Psoas muscle (tissue), 8 donors: ENCODE data around the gene GDPGP1. TPM values are rescaled to one million over a fixed set of nuclear protein-coding genes. Genes with fewer than 3 reads are reported as not detected.
A peak's percentile ranks its signal among the peaks of the same experiment; 100 is the strongest.

Experiments
- ATAC-seq, 4 donors: fragments of 200-7000 bp; cut with Tn5 transposase; one replicate each; pipeline ENCODE4 v1.9.1; 2020; ENCODE audit warnings: moderate library complexity in 3 of 4, mild to moderate bottlenecking in 2 of 4
- DNase-seq, 2 donors: peaks; one replicate each; pipeline ENCODE4 v3.0.0-alpha.2; 2020
- H3K27ac ChIP-seq: fragments of 200-600 bp; one replicate; pipeline ENCODE4 v1.8.0; 2022
- H3K27me3 ChIP-seq, 3 donors: fragments of 200-600 bp in 1 of 3; one replicate each; pipeline versions ENCODE4 v1.6.1 to v1.8.0; 2013 to 2022; ENCODE audit warnings: low read length in 2 of 3, mild to moderate bottlenecking in 2 of 3, moderate library complexity in 1 of 3; ENCODE audit not compliant: insufficient read depth in 3 of 3
- H3K36me3 ChIP-seq, 2 donors: fragments of 200-600 bp in 1 of 2; one replicate each; pipeline versions ENCODE4 v1.6.1 to v1.8.0; 2013 to 2022; ENCODE audit warnings: low read depth in 1 of 2, mild to moderate bottlenecking in 1 of 2, moderate library complexity in 1 of 2; ENCODE audit not compliant: insufficient read depth in 1 of 2
- H3K4me1 ChIP-seq: fragments of 200-600 bp; one replicate; pipeline ENCODE4 v1.8.0; 2022
- H3K4me3 ChIP-seq: fragments of 200-600 bp; one replicate; pipeline ENCODE4 v1.8.0; 2022; ENCODE audit warnings: mild to moderate bottlenecking
- H3K9me3 ChIP-seq: fragments of 200-600 bp; one replicate; pipeline ENCODE4 v1.8.0; 2022
- WGBS, 3 donors: extraction: QIAGEN DNeasy Blood & Tissue Kit; methylation state at CpG; one replicate each; pipeline versions ENCODE4 v1.1.6 to v1.1.7; 2013; 5-methylcytosine and 5-hydroxymethylcytosine counted together
- intact Hi-C, 2 donors: fragments of 100-400 bp; cut with DNase I; formaldehyde crosslinking; loops; one replicate each; pipeline versions ENCODE4 v1.11.0 to v1.14.2; 2022
- polyA plus RNA-seq, 3 donors: library from polyadenylated mRNA; stranded (reverse); fragments of 200-250 nt; gene quantifications; one replicate each; pipeline ENCODE4 v1.2.3, GENCODE V29; 2013
- total RNA-seq, 4 donors: library from RNA; stranded (reverse); fragmentation: NEBNext Ultra II Directional in 2 of 4; extraction: Animal tissue kit (Norgen Biotek cat#: 25700) in 2 of 4; gene quantifications; one replicate each; pipeline versions ENCODE4 v1.2.1 to v1.2.4, GENCODE V29; 2021 to 2023
- TF ChIP-seq, protein P1 (sequence below): fragments of 200-600 bp; IDR thresholded peaks from one replicate; pipeline ENCODE4 v1.8.0; 2022; ENCODE audit warnings: antibody characterized with exemption
- donor health status: healthy with polysubstance abuse.
- donor health status: DM: no; HTN: no; CAD: no; lungs with moderate emphysema.
- donor health status: Bipolar disorder and iron deficiency.
- donor health status: healthy.
- donor health status: DM: yes; HTN: yes; CAD: no.
- donor health status: DM: no; HTN: no; CAD: no.
- donor health status: DM: no; HTN: no; CAD: no.
- donor health status: DM: yes; HTN: yes; CAD: no.

GDPGP1 gene
- total and polyA plus RNA-seq, 7 donors = 0.96 to 5.9 (median 3.1) TPM

DNA sequence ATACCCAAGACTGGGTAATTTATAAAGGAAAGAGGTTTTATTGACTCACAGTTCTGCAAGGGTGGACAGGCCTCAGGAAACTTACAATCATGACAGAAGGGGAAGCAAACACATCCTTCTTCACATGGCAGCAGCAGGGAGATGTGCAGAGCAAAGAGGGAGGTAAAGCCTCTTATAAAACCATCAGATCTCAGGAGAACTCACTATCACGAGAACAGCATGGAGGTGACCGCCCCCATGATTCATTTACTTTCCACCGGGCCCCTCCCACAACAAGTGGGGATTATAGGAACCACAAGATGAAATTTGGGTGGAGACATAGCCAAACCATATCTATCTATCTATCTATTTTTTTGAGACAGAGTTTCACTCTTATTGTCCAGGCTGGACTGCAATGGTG lies 5.4 kb downstream of the GDPGP1 start:
- no peak for DNase-seq
- Histone ChIP-seq H3K4me3 (no peak overlapping the region), H3K36me3 (peaks cover 6 to 50% of the 10 kb centered on the region in 2 donors), H3K27me3 (no peaks in the 10 kb centered on the region), H3K4me1 (peaks cover 6% of the 10 kb centered on the region), H3K27ac (no peak overlapping the region), H3K9me3 (no peaks in the 10 kb centered on the region)
- TF ChIP-seq, protein P1, sequence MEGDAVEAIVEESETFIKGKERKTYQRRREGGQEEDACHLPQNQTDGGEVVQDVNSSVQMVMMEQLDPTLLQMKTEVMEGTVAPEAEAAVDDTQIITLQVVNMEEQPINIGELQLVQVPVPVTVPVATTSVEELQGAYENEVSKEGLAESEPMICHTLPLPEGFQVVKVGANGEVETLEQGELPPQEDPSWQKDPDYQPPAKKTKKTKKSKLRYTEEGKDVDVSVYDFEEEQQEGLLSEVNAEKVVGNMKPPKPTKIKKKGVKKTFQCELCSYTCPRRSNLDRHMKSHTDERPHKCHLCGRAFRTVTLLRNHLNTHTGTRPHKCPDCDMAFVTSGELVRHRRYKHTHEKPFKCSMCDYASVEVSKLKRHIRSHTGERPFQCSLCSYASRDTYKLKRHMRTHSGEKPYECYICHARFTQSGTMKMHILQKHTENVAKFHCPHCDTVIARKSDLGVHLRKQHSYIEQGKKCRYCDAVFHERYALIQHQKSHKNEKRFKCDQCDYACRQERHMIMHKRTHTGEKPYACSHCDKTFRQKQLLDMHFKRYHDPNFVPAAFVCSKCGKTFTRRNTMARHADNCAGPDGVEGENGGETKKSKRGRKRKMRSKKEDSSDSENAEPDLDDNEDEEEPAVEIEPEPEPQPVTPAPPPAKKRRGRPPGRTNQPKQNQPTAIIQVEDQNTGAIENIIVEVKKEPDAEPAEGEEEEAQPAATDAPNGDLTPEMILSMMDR = no peak
- WGBS, 3 donors = 85 to 90% (median 88%) methylated on average over 3 of the region's 3 CpGs
- ATAC-seq = no peak
- intact Hi-C loops = no loop called here

DNA sequence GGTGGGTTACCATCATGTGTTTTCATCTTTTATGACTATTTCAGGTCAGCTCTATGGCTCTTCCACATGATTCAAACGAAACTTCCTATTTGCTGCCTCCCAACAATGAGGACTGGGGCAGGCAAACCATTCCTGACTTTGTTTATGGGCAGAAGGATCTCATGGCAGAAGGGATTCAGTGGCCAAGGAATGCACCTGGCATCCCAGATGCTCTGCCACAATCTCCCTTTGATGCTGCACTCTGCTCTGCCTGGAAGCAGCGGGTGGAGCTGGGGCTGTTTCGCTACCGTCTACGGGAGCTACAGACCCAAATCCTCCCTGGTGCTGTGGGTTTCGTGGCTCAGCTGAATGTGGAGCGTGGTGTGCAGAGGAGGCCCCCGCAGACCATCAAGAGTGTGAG lies 6.8 kb downstream of the GDPGP1 start:
- Histone ChIP-seq H3K4me1 (no peaks in the 10 kb centered on the region), H3K4me3 (no peak overlapping the region), H3K27me3 (no peaks in the 10 kb centered on the region), H3K36me3 (peaks cover 6 to 46% of the 10 kb centered on the region in 2 donors), H3K27ac (no peak overlapping the region), H3K9me3 (no peaks in the 10 kb centered on the region)
- DNase-seq (no peak), ATAC-seq (no peak)
- intact Hi-C loops = no loop called here
- WGBS, 3 donors = 86 to 89% (median 88%) methylated on average over 8 of the region's 8 CpGs
- TF ChIP-seq, protein P1 = no peak

DNA sequence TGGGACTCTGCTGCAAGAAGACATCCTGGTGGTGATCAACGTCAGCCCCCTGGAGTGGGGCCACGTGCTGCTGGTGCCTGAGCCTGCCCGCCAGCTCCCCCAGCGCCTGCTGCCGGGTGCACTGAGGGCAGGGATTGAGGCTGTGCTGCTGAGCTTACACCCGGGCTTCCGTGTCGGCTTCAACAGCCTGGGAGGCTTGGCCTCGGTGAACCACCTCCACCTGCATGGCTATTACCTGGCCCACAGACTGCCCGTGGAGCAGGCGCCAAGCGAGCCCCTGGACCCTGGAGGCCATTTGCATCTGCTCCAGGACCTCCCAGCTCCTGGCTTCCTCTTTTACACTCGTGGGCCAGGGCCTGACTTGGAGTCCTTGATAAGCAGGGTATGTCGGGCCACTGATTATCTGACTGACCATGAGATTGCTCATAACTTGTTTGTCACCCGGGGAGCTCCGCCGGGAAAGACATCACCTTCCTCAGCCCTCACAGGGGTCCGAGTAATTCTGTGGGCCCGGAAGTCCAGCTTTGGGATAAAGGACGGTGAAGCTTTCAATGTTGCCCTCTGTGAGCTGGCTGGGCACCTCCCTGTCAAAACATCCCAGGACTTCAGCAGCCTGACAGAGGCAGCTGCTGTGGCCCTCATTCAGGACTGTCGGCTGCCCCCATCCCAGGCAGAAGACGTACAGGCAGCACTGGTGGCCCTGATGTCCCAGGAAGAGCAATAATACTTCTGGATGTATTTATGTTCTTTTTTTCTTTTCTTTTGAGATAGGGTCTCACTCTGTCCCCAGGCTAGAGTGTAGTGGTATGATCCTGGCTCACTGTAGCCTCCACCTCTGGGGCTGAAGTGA lies 7.6 kb downstream of the GDPGP1 start:
- H3K4me1 ChIP-seq = no peaks in the 10 kb centered on the region
- no peaks in the 10 kb centered on the region for H3K27me3 ChIP-seq
- ATAC-seq (peak in 1 of 4 donors; percentile 34), DNase-seq (no peak)
- no peak overlapping the region for H3K4me3 ChIP-seq
- peaks cover 6 to 39% of the 10 kb centered on the region in 2 donors for H3K36me3 ChIP-seq
- 78 to 82% (median 81%) methylated on average over 22 of the region's 22 CpGs for WGBS, 3 donors
- no peak overlapping the region for H3K27ac ChIP-seq
- no peaks in the 10 kb centered on the region for H3K9me3 ChIP-seq
- TF ChIP-seq, protein P1 = no peak
- intact Hi-C loops = no loop called here

DNA sequence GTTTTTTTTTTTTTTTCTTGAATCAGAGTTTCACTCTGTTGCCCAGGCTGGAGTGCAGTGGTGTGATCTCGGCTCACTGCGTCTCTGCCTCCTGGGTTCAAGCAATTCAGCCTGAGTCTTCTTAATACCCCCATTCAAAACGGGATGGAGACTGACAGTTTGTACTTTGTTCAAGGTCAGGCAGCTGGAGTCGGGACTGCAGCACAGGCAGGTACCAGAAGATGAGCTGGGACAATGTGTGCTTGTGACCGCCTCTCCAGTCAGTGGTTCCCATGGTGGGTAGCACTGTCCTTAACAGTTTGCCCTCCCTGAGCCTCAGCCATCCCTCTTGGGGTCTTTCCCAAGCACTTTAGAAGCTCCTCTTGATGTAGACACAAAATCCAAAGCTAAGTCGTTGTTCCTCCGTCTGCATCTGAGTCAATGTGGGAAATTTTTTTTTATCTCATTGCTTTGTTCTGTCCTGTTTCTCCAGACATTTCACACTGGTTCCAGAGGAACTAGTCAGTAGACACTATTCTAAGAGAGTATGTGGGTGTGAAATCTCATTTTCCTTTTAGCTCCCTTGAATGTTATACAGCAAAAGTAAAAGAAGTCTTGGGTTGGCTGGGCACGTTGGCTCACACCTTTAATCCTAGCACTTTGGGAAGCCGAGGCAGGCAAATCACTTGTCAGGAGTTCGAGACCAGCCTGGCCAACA lies 10.1 kb downstream of the GDPGP1 start:
- no peaks in the 10 kb centered on the region for H3K4me1 ChIP-seq
- intact Hi-C loops = no loop called here
- ATAC-seq (no peak), DNase-seq (no peak)
- 85 to 89% (median 86%) methylated on average over 10 of the region's 10 CpGs for WGBS, 3 donors
- peaks cover 3 to 15% of the 10 kb centered on the region in 2 donors for H3K36me3 ChIP-seq
- H3K27ac ChIP-seq = no peak overlapping the region
- no peaks in the 10 kb centered on the region for H3K9me3 ChIP-seq
- no peaks in the 10 kb centered on the region for H3K27me3 ChIP-seq
- TF ChIP-seq, protein P1 = no peak
- no peak overlapping the region for H3K4me3 ChIP-seq
